Urothelium cell line (cell line): Measurements from ENCODE around the gene NOL9.

Experiments used
- DNase-seq: peaks from one replicate; pipeline ENCODE4 v3.0.0; 2011; ENCODE audit warnings: low spot score, mixed read lengths
- FAIRE-seq: peaks from 2 replicates; lab custom pipeline; 2011; peaks lifted over from hg19 to GRCh38; lab: Jason Lieb, UNC

NOL9 gene

GRCh38 chr1:6474815-6475282, 79.5 kb downstream of the NOL9 start:
- FAIRE-seq, result no peak
- DNase-seq, result no peak

GRCh38 chr1:6473974-6474814, 80.1 kb downstream of the NOL9 start:
- no peak for DNase-seq

GRCh38 chr1:6473156-6473555, 81.2 kb downstream of the NOL9 start:
- no peak for DNase-seq
- no peak for FAIRE-seq

More at GRCh38 chr1:6473974-6474814, 80.1 kb downstream of the NOL9 start:
- no peak for FAIRE-seq

GRCh38 chr1:6472391-6472790, 81.9 kb downstream of the NOL9 start:
- no peak for FAIRE-seq

GRCh38 chr1:6471970-6472368, 82.3 kb downstream of the NOL9 start:
- DNase-seq (no peak), FAIRE-seq (no peak)

More at GRCh38 chr1:6472391-6472790, 81.9 kb downstream of the NOL9 start:
- DNase-seq, result no peak
